KMS-11 (cell line): ENCODE measurements around the gene CACNA1S.

Experiments used
- H2AFZ ChIP-seq: fragments of 200-600 bp; sonication (generic); 2 replicates; pipeline ENCODE4 v1.6.1; 2016; ENCODE audit warnings: antibody characterized with exemption, mixed run types, low read depth
- H3K27ac ChIP-seq: fragments of 200-600 bp; sonication (generic); 2 replicates; pipeline ENCODE4 v1.6.1; 2016; ENCODE audit warnings: mild to moderate bottlenecking, mixed run types
- H3K27me3 ChIP-seq: fragments of 200-600 bp; sonication (generic); 2 replicates; pipeline ENCODE4 v1.6.1; 2017; ENCODE audit warnings: mild to moderate bottlenecking, low read depth, mixed run types, moderate library complexity; ENCODE audit not compliant: insufficient read depth
- H3K36me3 ChIP-seq: fragments of 200-600 bp; sonication (generic); 2 replicates; pipeline ENCODE4 v1.6.1; 2017; ENCODE audit warnings: mild to moderate bottlenecking, mixed run types; ENCODE audit not compliant: insufficient read depth
- H3K4me1 ChIP-seq: fragments of 200-600 bp; sonication (generic); 2 replicates; pipeline ENCODE4 v1.6.1; 2016; ENCODE audit warnings: mild to moderate bottlenecking, low read depth, mixed run types; ENCODE audit not compliant: poor library complexity, severe bottlenecking
- H3K4me2 ChIP-seq: fragments of 200-600 bp; sonication (generic); 2 replicates; pipeline ENCODE4 v1.7.0; 2016; ENCODE audit warnings: mild to moderate bottlenecking, mixed run types
- H3K4me3 ChIP-seq: fragments of 200-600 bp; sonication (generic); IDR thresholded peaks from 2 replicates; pipeline ENCODE4 v1.6.1; 2017; ENCODE audit warnings: low read depth, low read length, mixed read lengths; ENCODE audit not compliant: insufficient read depth
- H3K79me2 ChIP-seq: fragments of 200-600 bp; sonication (generic); 2 replicates; pipeline ENCODE4 v1.6.1; 2016; ENCODE audit warnings: low read depth, mixed run types; ENCODE audit not compliant: insufficient read depth
- H3K9ac ChIP-seq: fragments of 200-600 bp; sonication (generic); 2 replicates; pipeline ENCODE4 v1.6.1; 2016; ENCODE audit warnings: mild to moderate bottlenecking, mixed run types
- H4K20me1 ChIP-seq: fragments of 200-600 bp; sonication (generic); 2 replicates; pipeline ENCODE4 v1.6.1; 2016; ENCODE audit warnings: mild to moderate bottlenecking, mixed run types; ENCODE audit not compliant: insufficient read depth
- CTCF ChIP-seq: fragments of 200-600 bp; sonication (generic); conservative IDR thresholded peaks from 2 replicates; pipeline ENCODE4 v1.6.1; 2017; ENCODE audit warnings: low read depth, mild to moderate bottlenecking, antibody characterized with exemption, low read length, moderate library complexity, mixed read lengths

CACNA1S gene

GRCh38 chr1:201053155-201053860 lies 58.9 kb downstream of the CACNA1S start:
- Histone ChIP-seq H3K27ac (no peak overlapping the region), H3K4me1 (no peaks in the 10 kb centered on the region), H3K9ac (no peak overlapping the region), H3K36me3 (no peaks in the 10 kb centered on the region), H3K79me2 (no peaks in the 10 kb centered on the region), H3K4me3 (no peak overlapping the region), H4K20me1 (no peaks in the 10 kb centered on the region), H3K4me2 (no peak overlapping the region), H2AFZ (no peak overlapping the region), H3K27me3 (peaks cover 3% of the 10 kb centered on the region; the same call in 1 of the 2 replicates)
- TF ChIP-seq CTCF: peak; percentile 38; the same call in 1 of the 2 replicates

GRCh38 chr1:201051399-201051798 lies 60.8 kb downstream of the CACNA1S start:
- TF ChIP-seq CTCF: no peak
- no peaks in the 10 kb centered on the region for H4K20me1 ChIP-seq
- no peaks in the 10 kb centered on the region for H3K4me1 ChIP-seq
- 0 out of 2 replicates have a peak, but pooled peaks cover 3% of the 10 kb centered on the region for H3K27me3 ChIP-seq
- H3K4me2 ChIP-seq: no peak overlapping the region
- H3K36me3 ChIP-seq: no peaks in the 10 kb centered on the region
- H3K4me3 ChIP-seq: no peak overlapping the region
- H3K79me2 ChIP-seq: no peaks in the 10 kb centered on the region
- H2AFZ ChIP-seq: no peak overlapping the region
- H3K27ac ChIP-seq: no peak overlapping the region
- no peak overlapping the region for H3K9ac ChIP-seq

GRCh38 chr1:201050515-201051277 lies 61.5 kb downstream of the CACNA1S start:
- Histone ChIP-seq H4K20me1 (no peaks in the 10 kb centered on the region), H3K4me2 (no peak overlapping the region), H3K79me2 (no peaks in the 10 kb centered on the region), H3K9ac (no peak overlapping the region), H3K27me3 (no peaks in the 10 kb centered on the region), H3K4me1 (no peaks in the 10 kb centered on the region), H3K27ac (no peak overlapping the region), H3K36me3 (no peaks in the 10 kb centered on the region), H3K4me3 (no peak overlapping the region), H2AFZ (no peak overlapping the region)
- no peak for TF ChIP-seq CTCF

GRCh38 chr1:201049248-201049831 lies 62.9 kb downstream of the CACNA1S start:
- H2AFZ ChIP-seq: no peak overlapping the region
- H3K9ac ChIP-seq: no peak overlapping the region
- H3K27me3 ChIP-seq: no peaks in the 10 kb centered on the region
- H3K79me2 ChIP-seq: no peaks in the 10 kb centered on the region
- H3K4me3 ChIP-seq: no peak overlapping the region
- H3K4me2 ChIP-seq: no peak overlapping the region
- no peaks in the 10 kb centered on the region for H3K4me1 ChIP-seq
- no peaks in the 10 kb centered on the region for H4K20me1 ChIP-seq
- no peak for TF ChIP-seq CTCF
- H3K36me3 ChIP-seq: no peaks in the 10 kb centered on the region
- H3K27ac ChIP-seq: no peak overlapping the region
